ENCODE data around the gene PRDX3.

Gene PRDX3

DNA sequence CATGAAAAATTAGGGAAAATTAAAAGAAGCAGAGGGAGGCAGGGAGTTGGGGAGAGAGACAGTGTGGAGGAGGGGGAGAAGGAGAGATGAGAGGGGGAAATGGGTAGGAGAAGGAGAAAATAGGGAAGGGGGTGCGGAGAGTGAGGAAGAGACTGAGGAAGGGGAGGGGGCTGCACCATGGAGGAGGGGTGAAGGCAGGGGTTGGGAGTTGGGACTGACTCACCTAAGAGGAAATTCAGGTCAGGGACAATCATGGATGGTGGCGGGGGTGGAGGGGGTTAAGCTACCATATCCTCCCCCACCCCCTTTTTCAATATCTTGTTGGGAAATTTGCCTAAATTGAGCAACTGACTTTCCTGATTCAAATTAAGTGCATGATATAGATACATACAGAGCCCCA is 36.8 kb upstream of the PRDX3 start:
- no peaks in the 10 kb centered on the region for H3K27me3 ChIP-seq (replicated peaks; ENCODE audit: control insufficient read depth, insufficient read depth, low read length)
- no peak overlapping the region for H3K4me3 ChIP-seq (replicated peaks; ENCODE audit: low read depth, low read length)
- DNase-seq (ENCODE audit: extremely low read depth, insufficient read length) = no peak
- H3K36me3 ChIP-seq (ENCODE audit: control insufficient read depth, insufficient read depth, low read length) = no peaks in the 10 kb centered on the region
- TF ChIP-seq, protein P1, sequence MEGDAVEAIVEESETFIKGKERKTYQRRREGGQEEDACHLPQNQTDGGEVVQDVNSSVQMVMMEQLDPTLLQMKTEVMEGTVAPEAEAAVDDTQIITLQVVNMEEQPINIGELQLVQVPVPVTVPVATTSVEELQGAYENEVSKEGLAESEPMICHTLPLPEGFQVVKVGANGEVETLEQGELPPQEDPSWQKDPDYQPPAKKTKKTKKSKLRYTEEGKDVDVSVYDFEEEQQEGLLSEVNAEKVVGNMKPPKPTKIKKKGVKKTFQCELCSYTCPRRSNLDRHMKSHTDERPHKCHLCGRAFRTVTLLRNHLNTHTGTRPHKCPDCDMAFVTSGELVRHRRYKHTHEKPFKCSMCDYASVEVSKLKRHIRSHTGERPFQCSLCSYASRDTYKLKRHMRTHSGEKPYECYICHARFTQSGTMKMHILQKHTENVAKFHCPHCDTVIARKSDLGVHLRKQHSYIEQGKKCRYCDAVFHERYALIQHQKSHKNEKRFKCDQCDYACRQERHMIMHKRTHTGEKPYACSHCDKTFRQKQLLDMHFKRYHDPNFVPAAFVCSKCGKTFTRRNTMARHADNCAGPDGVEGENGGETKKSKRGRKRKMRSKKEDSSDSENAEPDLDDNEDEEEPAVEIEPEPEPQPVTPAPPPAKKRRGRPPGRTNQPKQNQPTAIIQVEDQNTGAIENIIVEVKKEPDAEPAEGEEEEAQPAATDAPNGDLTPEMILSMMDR (IDR thresholded peaks at IDR 0.05; ENCODE audit: insufficient read depth, low read length, poor library complexity, severe bottlenecking) = no peak

DNA sequence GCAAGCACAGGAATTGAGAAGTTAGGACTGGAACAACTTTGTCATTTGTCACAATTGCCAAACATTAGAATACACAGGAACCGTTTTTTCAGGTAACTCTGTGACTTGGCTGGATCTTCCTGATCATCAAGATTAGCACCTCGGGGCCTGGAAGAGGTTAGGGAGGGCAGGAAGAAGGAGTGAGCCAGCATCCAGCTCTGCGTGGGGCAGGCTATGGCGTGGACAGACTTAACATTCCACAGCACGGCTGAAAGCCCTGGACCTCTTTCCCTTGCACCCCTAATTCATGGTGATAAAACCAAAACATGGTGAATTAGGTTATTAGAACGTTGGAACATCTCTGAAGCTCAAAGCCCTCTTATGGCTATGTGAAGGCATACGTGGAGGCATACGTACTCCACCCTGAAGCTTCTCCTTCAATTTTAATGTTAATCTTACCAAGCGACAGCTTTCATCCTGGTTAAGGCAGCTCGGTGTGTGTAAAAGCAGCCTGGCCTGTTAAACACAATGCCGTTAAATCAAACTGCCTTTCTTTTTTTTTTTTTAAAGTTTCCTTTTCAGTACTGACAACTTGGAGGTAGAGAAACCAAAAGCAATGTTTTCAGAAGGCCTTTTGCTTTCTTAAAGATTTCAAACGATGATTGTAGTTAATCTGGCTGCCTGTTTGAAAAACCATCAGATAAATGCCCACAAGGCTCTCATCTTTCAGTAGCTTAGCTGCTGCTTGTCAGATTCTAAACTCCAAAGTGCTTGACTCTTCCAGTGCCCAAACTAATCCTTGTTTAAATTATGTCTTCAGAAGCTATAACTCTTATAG is 33.2 kb upstream of the PRDX3 start:
- DNase-seq (ENCODE audit: extremely low read depth, insufficient read length) = no peak
- Histone ChIP-seq H3K27me3 (replicated peaks; ENCODE audit: control insufficient read depth, insufficient read depth, low read length) (no peaks in the 10 kb centered on the region), H3K4me3 (replicated peaks; ENCODE audit: low read depth, low read length) (peak overlapping the region; percentile 27; the same call in 1 of the 2 replicates), H3K36me3 (ENCODE audit: control insufficient read depth, insufficient read depth, low read length) (no peaks in the 10 kb centered on the region; the same call in 1 of the 2 replicates)
- TF ChIP-seq, protein P1 (IDR thresholded peaks at IDR 0.05; ENCODE audit: insufficient read depth, low read length, poor library complexity, severe bottlenecking) = no peak

DNA sequence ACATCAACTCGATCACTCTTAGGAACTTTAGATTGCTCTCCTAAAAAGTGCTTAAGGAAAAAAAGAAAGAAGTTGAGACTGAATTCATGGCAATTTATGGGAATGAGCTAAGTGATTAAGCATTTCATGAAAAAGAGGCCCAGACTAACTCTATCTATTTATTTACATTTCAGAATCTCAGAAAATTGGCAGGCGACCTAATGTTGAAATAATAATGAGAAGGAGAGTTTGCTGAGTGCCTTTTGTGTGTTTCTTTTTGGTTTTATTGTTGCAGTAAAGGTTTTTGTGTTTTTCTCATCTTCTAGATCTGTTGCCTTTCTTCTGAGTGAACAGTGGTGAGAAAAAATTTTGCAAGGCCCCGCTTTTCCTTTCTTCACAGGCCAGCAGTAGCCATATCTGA is 32.6 kb upstream of the PRDX3 start:
- TF ChIP-seq, protein P1 (IDR thresholded peaks at IDR 0.05; ENCODE audit: insufficient read depth, low read length, poor library complexity, severe bottlenecking) = no peak
- Histone ChIP-seq H3K4me3 (replicated peaks; ENCODE audit: low read depth, low read length) (no peak overlapping the region), H3K27me3 (replicated peaks; ENCODE audit: control insufficient read depth, insufficient read depth, low read length) (no peaks in the 10 kb centered on the region), H3K36me3 (ENCODE audit: control insufficient read depth, insufficient read depth, low read length) (no peaks in the 10 kb centered on the region; the same call in 1 of the 2 replicates)
- no peak for DNase-seq (ENCODE audit: extremely low read depth, insufficient read length)

- TF ChIP-seq, protein P1 (IDR thresholded peaks at IDR 0.05; ENCODE audit: insufficient read depth, low read length, poor library complexity, severe bottlenecking) = no peak
- DNase-seq (ENCODE audit: extremely low read depth, insufficient read length) = no peak
- Histone ChIP-seq H3K4me3 (replicated peaks; ENCODE audit: low read depth, low read length) (no peak overlapping the region), H3K36me3 (ENCODE audit: control insufficient read depth, insufficient read depth, low read length) (no peaks in the 10 kb centered on the region; the same call in 1 of the 2 replicates), H3K27me3 (replicated peaks; ENCODE audit: control insufficient read depth, insufficient read depth, low read length) (no peaks in the 10 kb centered on the region)
These were observed 32.0 kb upstream of the PRDX3 start for GRCh38 chr10:119210633-119211032.

DNA sequence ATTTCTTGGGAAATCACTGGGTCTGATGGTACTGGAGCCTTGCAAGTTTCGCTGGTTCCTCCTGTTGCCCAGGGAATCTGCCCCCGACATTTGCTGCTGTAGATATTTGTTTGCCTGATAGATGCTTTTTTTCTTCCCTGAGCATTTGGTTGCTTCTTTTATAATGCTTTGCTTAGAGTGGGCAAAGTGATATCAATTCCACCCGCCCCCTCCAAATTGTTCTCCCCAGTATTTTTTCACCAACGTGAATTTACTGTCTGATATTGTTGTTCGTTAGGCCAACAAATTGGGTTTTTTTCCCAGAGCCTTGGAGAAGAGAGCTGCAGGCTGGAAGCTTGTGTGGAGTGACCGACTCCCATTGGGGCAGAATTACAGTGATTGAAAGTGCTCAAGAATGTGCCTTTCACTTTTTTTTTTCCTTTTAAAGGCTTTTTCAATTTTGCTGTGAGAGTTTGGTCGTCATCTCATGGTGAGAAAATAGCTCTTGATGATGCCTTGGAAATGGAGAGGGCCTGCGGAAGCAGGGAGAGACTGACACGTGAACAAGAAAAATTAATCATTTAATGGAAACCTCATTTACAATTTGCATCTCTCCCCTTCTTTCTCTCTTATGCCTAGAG is 31.2 kb upstream of the PRDX3 start:
- no peaks in the 10 kb centered on the region for H3K27me3 ChIP-seq (replicated peaks; ENCODE audit: control insufficient read depth, insufficient read depth, low read length)
- peak overlapping the region; percentile 81 for H3K4me3 ChIP-seq (replicated peaks; ENCODE audit: low read depth, low read length)
- TF ChIP-seq, protein P1 (IDR thresholded peaks at IDR 0.05; ENCODE audit: insufficient read depth, low read length, poor library complexity, severe bottlenecking) = no peak
- no peak for DNase-seq (ENCODE audit: extremely low read depth, insufficient read length)
- H3K36me3 ChIP-seq (ENCODE audit: control insufficient read depth, insufficient read depth, low read length) = no peaks in the 10 kb centered on the region; the same call in 1 of the 2 replicates

All from GM06990 (cell line).